Heart left ventricle (tissue), 13 donors: ENCODE data around the gene MYL3.

Experiments used
- POLR2A ChIP-seq, 2 donors: fragments of 450-650 bp; IDR thresholded peaks; one replicate each; pipeline ENCODE4 v1.6.1; 2017; ENCODE audit warnings: antibody characterized with exemption in 2 of 2, mild to moderate bottlenecking in 2 of 2, moderate library complexity in 2 of 2
- TF ChIP-seq, protein P1 (sequence below), 12 donors: fragments of 200-600 bp; sonication (generic) in 4 of 12; IDR thresholded peaks; one replicate each; pipeline versions ENCODE4 v1.5.0 to v1.8.0; 2018 to 2022; ENCODE audit warnings: antibody characterized with exemption in 12 of 12, mild to moderate bottlenecking in 5 of 12
- donor health status: ischemic (EF 13 %, LVEDD 7.1; RV severe dilation, severe dysfunction).
- donor health status: DM: no; HTN: yes; CAD: no.
- donor health status: DM: no; HTN: no; CAD: no.
- donor health status: ischemic (EF 25% LVEDD 6.9; RV normal size, moderate dysfunction).
- donor health status: ischemic (EF 25% LVEDD 5.7; RV mildly dilated, moderate dysfunction).
- donor health status: ischemic (EF 35%, LVEDD 5.7; RV mildly dilated, moderate dysfunction).
- donor health status: nonischemic (EF 11% LVEDD 7.7; RV severe dilation, severe dysfunction).
- donor health status: DM: yes; HTN: yes; CAD: no.
- donor health status: PGD.
- donor health status: ischemic (EF 29% LVEDD 5.4; RV normal size, mild dysfunction).
- donor health status: nonischemic (EF 23%, LVEDD 6.1; RV moderate dilation, normal function).

DNA sequence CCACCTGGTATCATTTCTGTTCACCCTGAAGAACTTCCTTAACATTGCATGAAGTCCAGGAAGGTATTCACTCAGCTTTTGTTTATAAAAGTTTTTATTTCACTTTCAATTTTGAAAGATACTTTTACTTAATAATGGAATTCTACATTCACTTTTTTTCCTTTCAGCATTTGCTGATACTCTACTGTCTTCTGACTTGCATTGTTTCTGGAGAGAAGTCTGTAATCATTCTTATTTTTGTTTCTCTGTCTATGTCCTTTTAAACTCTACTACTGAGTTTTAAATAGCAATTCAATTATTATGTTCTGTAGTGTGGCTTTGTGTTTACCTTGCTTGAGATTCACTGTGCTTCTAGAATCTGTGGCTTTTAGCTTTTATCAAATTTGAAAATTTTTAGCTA, 42.4 kb downstream of the MYL3 start:
- TF ChIP-seq, protein P1, sequence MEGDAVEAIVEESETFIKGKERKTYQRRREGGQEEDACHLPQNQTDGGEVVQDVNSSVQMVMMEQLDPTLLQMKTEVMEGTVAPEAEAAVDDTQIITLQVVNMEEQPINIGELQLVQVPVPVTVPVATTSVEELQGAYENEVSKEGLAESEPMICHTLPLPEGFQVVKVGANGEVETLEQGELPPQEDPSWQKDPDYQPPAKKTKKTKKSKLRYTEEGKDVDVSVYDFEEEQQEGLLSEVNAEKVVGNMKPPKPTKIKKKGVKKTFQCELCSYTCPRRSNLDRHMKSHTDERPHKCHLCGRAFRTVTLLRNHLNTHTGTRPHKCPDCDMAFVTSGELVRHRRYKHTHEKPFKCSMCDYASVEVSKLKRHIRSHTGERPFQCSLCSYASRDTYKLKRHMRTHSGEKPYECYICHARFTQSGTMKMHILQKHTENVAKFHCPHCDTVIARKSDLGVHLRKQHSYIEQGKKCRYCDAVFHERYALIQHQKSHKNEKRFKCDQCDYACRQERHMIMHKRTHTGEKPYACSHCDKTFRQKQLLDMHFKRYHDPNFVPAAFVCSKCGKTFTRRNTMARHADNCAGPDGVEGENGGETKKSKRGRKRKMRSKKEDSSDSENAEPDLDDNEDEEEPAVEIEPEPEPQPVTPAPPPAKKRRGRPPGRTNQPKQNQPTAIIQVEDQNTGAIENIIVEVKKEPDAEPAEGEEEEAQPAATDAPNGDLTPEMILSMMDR (IDR thresholded peaks at IDR 0.05) = no peak
- no peak for TF ChIP-seq POLR2A (IDR thresholded peaks at IDR 0.05)
